ENCODE data around the gene IGF2BP3. TPM values are rescaled to one million over a fixed set of nuclear protein-coding genes. Genes with fewer than 3 reads are reported as not detected.
"Not testable (repeated sequence)": the region's sequence is repeated elsewhere in the genome, so short reads cannot be mapped to it uniquely, and the experiment has no call there.

IGF2BP3 gene
- total RNA-seq, 3 donors from 2014 or later, result 0.59 to 3.5 TPM; not detected in 1

- DNase-seq (ENCODE audit: low spot score in 2 of 2), result no peak
- Histone ChIP-seq H3K4me1 (no peaks in the 10 kb centered on the region), H3K27ac (no peak overlapping the region), H3K4me3 (no peak overlapping the region), H3K36me3 (no peaks in the 10 kb centered on the region), H3K9me3 (no peaks in the 10 kb centered on the region), H3K27me3 (no peaks in the 10 kb centered on the region)
- TF ChIP-seq POLR2AphosphoS5 (IDR thresholded peaks at IDR 0.05) (no peak), POLR2A (IDR thresholded peaks at IDR 0.05) (no peak)
- TF ChIP-seq, protein P1, sequence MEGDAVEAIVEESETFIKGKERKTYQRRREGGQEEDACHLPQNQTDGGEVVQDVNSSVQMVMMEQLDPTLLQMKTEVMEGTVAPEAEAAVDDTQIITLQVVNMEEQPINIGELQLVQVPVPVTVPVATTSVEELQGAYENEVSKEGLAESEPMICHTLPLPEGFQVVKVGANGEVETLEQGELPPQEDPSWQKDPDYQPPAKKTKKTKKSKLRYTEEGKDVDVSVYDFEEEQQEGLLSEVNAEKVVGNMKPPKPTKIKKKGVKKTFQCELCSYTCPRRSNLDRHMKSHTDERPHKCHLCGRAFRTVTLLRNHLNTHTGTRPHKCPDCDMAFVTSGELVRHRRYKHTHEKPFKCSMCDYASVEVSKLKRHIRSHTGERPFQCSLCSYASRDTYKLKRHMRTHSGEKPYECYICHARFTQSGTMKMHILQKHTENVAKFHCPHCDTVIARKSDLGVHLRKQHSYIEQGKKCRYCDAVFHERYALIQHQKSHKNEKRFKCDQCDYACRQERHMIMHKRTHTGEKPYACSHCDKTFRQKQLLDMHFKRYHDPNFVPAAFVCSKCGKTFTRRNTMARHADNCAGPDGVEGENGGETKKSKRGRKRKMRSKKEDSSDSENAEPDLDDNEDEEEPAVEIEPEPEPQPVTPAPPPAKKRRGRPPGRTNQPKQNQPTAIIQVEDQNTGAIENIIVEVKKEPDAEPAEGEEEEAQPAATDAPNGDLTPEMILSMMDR (IDR thresholded peaks at IDR 0.05), result no peak
- intact Hi-C loops (cut with DNase I; ENCODE audit: low total_unique reads), result loop anchor here (5.0 kb wide), 1 partner anchor 1572 kb away; the partner anchor contains the start of gene OSBPL3
Observed at GRCh38 chr7:23410446-23411183, 59.7 kb downstream of the IGF2BP3 start.

DNA sequence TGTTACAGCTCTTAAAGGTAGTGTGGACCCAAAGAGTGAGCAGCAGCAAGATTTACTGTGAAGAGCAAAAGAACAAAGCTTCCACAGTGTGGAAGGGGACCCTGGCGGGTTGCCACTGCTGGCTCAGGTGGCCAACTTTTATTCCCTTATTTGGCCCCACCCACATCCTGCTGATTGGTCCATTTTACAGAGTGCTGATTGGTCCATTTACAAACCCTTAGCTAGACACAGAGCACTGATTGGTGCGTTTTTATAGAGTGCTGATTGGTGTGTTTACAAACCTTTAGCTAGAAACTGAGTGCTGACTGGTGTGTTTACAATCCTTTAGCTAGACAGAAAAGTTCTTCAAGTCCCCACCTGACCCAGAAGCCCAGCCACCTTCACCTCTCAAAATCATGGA, 63.7 kb downstream of the IGF2BP3 start:
- intact Hi-C loops (cut with DNase I; ENCODE audit: low total_unique reads); H3K4me3 ChIP-seq; H3K27me3 ChIP-seq; H3K4me1 ChIP-seq; H3K36me3 ChIP-seq; DNase-seq (ENCODE audit: low spot score in 2 of 2); H3K27ac ChIP-seq; H3K9me3 ChIP-seq: not testable (repeated sequence)

DNA sequence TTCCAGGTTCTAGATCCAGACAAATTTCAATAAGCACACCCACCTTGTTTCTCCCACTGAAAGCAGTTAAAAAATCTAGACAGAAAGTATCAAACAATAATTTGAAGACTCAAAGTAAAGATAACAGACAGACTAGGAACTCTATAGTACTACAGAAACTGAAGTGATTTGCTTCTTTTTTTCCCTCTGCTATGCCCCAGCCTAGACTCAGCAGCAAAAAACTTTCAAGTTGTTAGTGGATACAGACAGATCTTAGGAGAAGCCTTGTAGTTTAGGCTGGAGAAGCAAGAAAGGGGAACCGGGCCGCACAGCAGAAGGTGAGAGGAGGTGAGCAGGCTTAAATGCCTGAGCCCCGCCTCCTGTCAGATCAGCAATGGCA, 65.1 kb downstream of the IGF2BP3 start:
- intact Hi-C loops (cut with DNase I; ENCODE audit: low total_unique reads), result no loop called here
- no peaks in the 10 kb centered on the region for H3K9me3 ChIP-seq
- no peak overlapping the region for H3K4me3 ChIP-seq
- TF ChIP-seq POLR2AphosphoS5 (IDR thresholded peaks at IDR 0.05) (no peak), POLR2A (IDR thresholded peaks at IDR 0.05) (no peak)
- TF ChIP-seq, protein P1 (IDR thresholded peaks at IDR 0.05), result no peak
- no peak for DNase-seq (ENCODE audit: low spot score in 2 of 2)
- no peaks in the 10 kb centered on the region for H3K4me1 ChIP-seq
- no peaks in the 10 kb centered on the region for H3K27me3 ChIP-seq
- H3K36me3 ChIP-seq, result no peaks in the 10 kb centered on the region
- no peak overlapping the region for H3K27ac ChIP-seq

- Histone ChIP-seq H3K27me3 (no peaks in the 10 kb centered on the region), H3K4me3 (no peak overlapping the region), H3K4me1 (no peaks in the 10 kb centered on the region), H3K36me3 (no peaks in the 10 kb centered on the region), H3K27ac (no peak overlapping the region), H3K9me3 (no peaks in the 10 kb centered on the region)
- DNase-seq (ENCODE audit: low spot score in 2 of 2), result no peak
- TF ChIP-seq, protein P1 (IDR thresholded peaks at IDR 0.05), result no peak
- no peak for TF ChIP-seq POLR2AphosphoS5 (IDR thresholded peaks at IDR 0.05)
- no peak for TF ChIP-seq POLR2A (IDR thresholded peaks at IDR 0.05)
- intact Hi-C loops (cut with DNase I; ENCODE audit: low total_unique reads), result no loop called here
Observed at GRCh38 chr7:23404546-23405239, 65.6 kb downstream of the IGF2BP3 start.

DNA sequence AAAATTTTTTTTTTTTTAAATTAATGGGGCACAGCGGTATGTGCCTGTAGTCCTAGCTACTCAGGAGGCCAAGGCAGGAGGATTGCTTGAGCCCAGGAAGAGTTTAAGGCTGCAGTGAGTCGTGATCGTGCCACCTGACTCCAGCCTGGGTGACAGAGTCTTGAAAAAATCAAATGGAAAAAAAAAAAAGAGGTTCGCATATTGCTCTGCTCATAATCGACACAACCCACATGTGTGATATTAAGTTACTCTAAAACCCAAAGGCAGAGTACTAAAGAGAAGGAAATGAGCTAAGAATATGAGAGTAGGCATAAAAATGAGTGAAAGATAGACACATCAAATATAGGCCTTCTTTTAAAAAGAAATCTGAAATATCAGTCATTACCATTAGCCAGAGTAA, 66.3 kb downstream of the IGF2BP3 start:
- Histone ChIP-seq H3K27me3 (no peaks in the 10 kb centered on the region), H3K4me1 (no peaks in the 10 kb centered on the region), H3K27ac (no peak overlapping the region), H3K4me3 (no peak overlapping the region), H3K36me3 (no peaks in the 10 kb centered on the region), H3K9me3 (no peaks in the 10 kb centered on the region)
- no peak for TF ChIP-seq POLR2A (IDR thresholded peaks at IDR 0.05)
- TF ChIP-seq, protein P1 (IDR thresholded peaks at IDR 0.05), result no peak
- TF ChIP-seq POLR2AphosphoS5 (IDR thresholded peaks at IDR 0.05), result no peak
- DNase-seq (ENCODE audit: low spot score in 2 of 2), result no peak
- intact Hi-C loops (cut with DNase I; ENCODE audit: low total_unique reads), result no loop called here

GRCh38 chr7:23398090-23398489, 72.2 kb downstream of the IGF2BP3 start:
- H3K27me3 ChIP-seq; H3K9me3 ChIP-seq; intact Hi-C loops (cut with DNase I; ENCODE audit: low total_unique reads); H3K27ac ChIP-seq; DNase-seq (ENCODE audit: low spot score in 2 of 2); H3K4me1 ChIP-seq; H3K36me3 ChIP-seq; H3K4me3 ChIP-seq: not testable (repeated sequence)

All from breast epithelium (tissue), 4 donors.